Activated CD4-positive, alpha-beta T cell treated with anti-CD3 and anti-CD28 coated beads, Interleukin-2, amount 50 U/mL, for 4 hours (primary cell): ENCODE results near the gene CCDC154.

ENCODE experiments used
- DNase-seq, 2 experiments: peaks; one replicate each; pipeline ENCODE4 v3.0.0-alpha.2; 2020

CCDC154 gene

DNA sequence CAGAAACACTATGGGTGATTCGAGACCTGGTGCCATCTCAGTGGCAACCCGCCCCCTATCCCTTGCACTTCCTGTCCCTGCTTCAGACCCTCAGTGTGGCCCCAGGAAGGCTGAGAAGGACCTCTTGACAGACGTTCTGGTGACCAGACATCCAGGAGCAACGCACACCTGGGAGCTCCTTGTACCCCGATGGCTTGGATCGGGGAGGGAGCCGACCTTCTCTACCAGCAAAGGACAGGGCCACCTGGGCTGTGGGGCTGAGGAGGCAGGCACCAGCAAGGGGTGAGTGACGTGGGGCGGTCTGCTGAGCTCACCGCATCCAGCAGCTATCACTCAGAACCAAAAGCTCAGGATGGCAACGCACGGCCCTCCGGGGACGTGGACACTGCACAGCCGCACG lies 57.0 kb downstream of the CCDC154 start:
- DNase-seq = no peak

DNA sequence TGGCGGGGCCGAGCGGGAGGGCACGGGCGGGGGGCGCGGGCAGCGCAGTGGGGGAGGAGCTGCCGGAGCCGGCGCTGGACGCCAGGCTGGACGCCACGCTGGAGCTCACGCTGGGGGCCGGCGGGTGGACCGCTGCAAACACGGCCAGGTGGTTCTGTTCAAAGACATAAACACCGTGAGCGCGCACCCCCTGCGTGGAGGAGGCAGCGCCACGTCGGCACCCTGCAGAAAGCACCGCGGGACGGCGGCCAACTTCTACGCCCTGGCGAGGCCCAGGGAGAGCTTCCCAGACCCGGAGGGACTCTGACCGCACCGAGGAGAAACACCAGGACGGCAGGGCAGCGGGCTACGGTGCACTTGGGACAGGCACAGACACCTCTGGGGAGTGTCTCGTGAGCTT lies 59.1 kb downstream of the CCDC154 start:
- no peak for DNase-seq
